Astrocyte (in vitro differentiated cells and primary cell): ENCODE data around the gene GLT8D2.

ENCODE experiments used
- EZH2 ChIP-seq: IDR thresholded peaks from 2 replicates; pipeline ENCODE4 v1.6.1; 2012; ENCODE audit warnings: mild to moderate bottlenecking, low read length, inconsistent platforms; ENCODE audit not compliant: insufficient read depth
- TF ChIP-seq, protein P1 (sequence below): IDR thresholded peaks from 2 replicates; pipeline ENCODE4 v1.5.1; 2011; ENCODE audit warnings: low read depth, mild to moderate bottlenecking, inconsistent platforms, low read length, moderate library complexity; ENCODE audit not compliant: insufficient read depth

DNA sequence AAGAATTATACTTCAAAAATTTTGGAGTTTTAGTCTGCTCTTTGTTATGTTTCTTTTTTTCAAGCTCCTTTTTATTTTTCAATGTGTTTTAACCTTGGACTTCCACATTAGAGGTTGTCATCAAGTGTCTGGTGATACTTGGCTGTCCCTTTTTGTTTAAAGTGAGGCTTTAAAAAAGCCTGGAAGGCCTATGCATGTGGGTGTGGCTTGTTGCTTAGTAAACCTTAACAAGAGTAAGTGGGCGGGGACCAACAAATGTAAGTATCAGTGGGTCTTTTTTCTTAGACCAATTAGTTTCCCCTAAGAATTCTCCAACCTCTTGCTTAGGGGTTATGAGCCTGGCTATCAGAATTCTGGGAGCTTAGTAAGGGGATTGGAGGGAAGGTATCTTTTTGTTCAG lies 40.7 kb upstream of the GLT8D2 start:
- TF ChIP-seq, protein P1, sequence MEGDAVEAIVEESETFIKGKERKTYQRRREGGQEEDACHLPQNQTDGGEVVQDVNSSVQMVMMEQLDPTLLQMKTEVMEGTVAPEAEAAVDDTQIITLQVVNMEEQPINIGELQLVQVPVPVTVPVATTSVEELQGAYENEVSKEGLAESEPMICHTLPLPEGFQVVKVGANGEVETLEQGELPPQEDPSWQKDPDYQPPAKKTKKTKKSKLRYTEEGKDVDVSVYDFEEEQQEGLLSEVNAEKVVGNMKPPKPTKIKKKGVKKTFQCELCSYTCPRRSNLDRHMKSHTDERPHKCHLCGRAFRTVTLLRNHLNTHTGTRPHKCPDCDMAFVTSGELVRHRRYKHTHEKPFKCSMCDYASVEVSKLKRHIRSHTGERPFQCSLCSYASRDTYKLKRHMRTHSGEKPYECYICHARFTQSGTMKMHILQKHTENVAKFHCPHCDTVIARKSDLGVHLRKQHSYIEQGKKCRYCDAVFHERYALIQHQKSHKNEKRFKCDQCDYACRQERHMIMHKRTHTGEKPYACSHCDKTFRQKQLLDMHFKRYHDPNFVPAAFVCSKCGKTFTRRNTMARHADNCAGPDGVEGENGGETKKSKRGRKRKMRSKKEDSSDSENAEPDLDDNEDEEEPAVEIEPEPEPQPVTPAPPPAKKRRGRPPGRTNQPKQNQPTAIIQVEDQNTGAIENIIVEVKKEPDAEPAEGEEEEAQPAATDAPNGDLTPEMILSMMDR, result no peak
- TF ChIP-seq EZH2, result no peak
